Esophagus squamous epithelium (tissue), 5 donors: ENCODE data around the gene NXT1. TPM values are rescaled to one million over a fixed set of nuclear protein-coding genes. Genes with fewer than 3 reads are reported as not detected.

Experiments used
- DNase-seq: peaks from one replicate; lab custom pipeline; 2025; lab: John Stamatoyannopoulos, UW
- H3K27ac ChIP-seq, 4 donors: fragments of 200-600 bp; sonication (generic); one replicate each; pipeline ENCODE4 v1.5.1; 2016 to 2019; ENCODE audit warnings: mild to moderate bottlenecking in 1 of 4
- H3K27me3 ChIP-seq, 4 donors: fragments of 200-600 bp; sonication (generic); 1 replicate in 3 of 4; 2 replicates in 1 of 4; pipeline versions ENCODE4 v1.5.1 to v1.6.0; 2017 to 2021; ENCODE audit warnings: antibody characterized with exemption in 1 of 4
- H3K36me3 ChIP-seq, 3 donors: fragments of 200-600 bp; sonication (generic); one replicate each; pipeline ENCODE4 v1.5.1; 2016 to 2019
- H3K4me1 ChIP-seq, 3 donors: fragments of 200-600 bp; sonication (generic); one replicate each; pipeline ENCODE4 v1.5.1; 2017 to 2019
- H3K4me3 ChIP-seq, 4 donors: fragments of 200-600 bp; sonication (generic); 1 replicate in 3 of 4; 2 replicates in 1 of 4; pipeline ENCODE4 v1.5.1; 2016 to 2019; ENCODE audit warnings: mild to moderate bottlenecking in 2 of 4, moderate library complexity in 1 of 4
- H3K9me3 ChIP-seq, 3 donors: fragments of 200-600 bp; sonication (generic); one replicate each; pipeline ENCODE4 v1.5.1; 2016 to 2019
- POLR2A ChIP-seq, 4 donors: fragments of 450-650 bp; IDR thresholded peaks; one replicate each; pipeline ENCODE4 v1.6.1; 2017; ENCODE audit warnings: antibody characterized with exemption in 4 of 4, mild to moderate bottlenecking in 4 of 4, moderate library complexity in 3 of 4
- WGBS, 2 donors: methylation state at CpG; one replicate each; pipeline ENCODE4 v1.1.5; 2018; 5-methylcytosine and 5-hydroxymethylcytosine counted together
- intact Hi-C: fragments of 100-400 bp; cut with DNase I; formaldehyde crosslinking; loops from one replicate; pipeline ENCODE4 v1.15.0; 2022
- total RNA-seq, 4 donors: library from RNA; depleted of rRNA; stranded (reverse); fragments of >200 nt; gene quantifications; one replicate each; pipeline ENCODE4 v1.1.0, GENCODE V29; 2016
- TF ChIP-seq, protein P1 (sequence below), 6 experiments: fragments of 450-650 bp in 4 of 6; fragments of 200-600 bp in 2 of 6; sonication (generic) in 2 of 6; IDR thresholded peaks; one replicate each; pipeline ENCODE4 v1.5.1; 2016 to 2019; ENCODE audit warnings: antibody characterized with exemption in 6 of 6, mild to moderate bottlenecking in 4 of 6, moderate library complexity in 4 of 6
- donor health status: DM: yes; HTN: yes; CAD: no.

Gene NXT1
- total RNA-seq, 4 donors from 2014 or later = 21.3 to 43.0 (median 38.0) TPM

DNA sequence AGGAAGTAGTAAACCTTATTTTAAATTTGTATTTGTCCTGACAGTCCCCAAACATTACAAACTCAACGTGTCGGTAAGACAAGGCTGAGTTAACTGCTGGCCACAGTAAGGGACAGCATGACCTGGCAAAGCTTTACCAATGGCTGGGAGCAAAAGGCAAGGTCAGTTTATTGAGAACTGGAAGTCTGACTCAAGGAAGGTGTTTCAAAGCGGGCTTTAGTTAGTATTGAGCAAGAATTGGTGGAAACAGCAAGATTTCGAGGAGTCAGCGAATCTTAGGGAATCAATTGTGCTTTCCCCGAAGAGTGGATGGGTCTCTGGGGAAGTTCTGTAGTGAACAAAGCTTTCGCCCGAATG is 10.5 kb downstream of the NXT1 start:
- H3K27ac ChIP-seq = peak overlapping the region; percentile 96 to 100 (median 100)
- peak overlapping the region; percentile 64 to 94 (median 82) for H3K4me3 ChIP-seq
- H3K4me1 ChIP-seq = peaks cover 18 to 68% (median 37%) of the 10 kb centered on the region in 3 donors
- WGBS, 2 donors = 2 to 5% methylated on average over 8 of the region's 8 CpGs
- peaks cover 0 to 22% (median 5%) of the 10 kb centered on the region in 3 donors for H3K36me3 ChIP-seq
- TF ChIP-seq POLR2A (IDR thresholded peaks at IDR 0.05) = no peak
- TF ChIP-seq, protein P1, sequence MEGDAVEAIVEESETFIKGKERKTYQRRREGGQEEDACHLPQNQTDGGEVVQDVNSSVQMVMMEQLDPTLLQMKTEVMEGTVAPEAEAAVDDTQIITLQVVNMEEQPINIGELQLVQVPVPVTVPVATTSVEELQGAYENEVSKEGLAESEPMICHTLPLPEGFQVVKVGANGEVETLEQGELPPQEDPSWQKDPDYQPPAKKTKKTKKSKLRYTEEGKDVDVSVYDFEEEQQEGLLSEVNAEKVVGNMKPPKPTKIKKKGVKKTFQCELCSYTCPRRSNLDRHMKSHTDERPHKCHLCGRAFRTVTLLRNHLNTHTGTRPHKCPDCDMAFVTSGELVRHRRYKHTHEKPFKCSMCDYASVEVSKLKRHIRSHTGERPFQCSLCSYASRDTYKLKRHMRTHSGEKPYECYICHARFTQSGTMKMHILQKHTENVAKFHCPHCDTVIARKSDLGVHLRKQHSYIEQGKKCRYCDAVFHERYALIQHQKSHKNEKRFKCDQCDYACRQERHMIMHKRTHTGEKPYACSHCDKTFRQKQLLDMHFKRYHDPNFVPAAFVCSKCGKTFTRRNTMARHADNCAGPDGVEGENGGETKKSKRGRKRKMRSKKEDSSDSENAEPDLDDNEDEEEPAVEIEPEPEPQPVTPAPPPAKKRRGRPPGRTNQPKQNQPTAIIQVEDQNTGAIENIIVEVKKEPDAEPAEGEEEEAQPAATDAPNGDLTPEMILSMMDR (IDR thresholded peaks at IDR 0.05) = no peak
- no peak for DNase-seq
- no peaks in the 10 kb centered on the region for H3K27me3 ChIP-seq
- intact Hi-C loops = no loop called here
- no peaks in the 10 kb centered on the region for H3K9me3 ChIP-seq

DNA sequence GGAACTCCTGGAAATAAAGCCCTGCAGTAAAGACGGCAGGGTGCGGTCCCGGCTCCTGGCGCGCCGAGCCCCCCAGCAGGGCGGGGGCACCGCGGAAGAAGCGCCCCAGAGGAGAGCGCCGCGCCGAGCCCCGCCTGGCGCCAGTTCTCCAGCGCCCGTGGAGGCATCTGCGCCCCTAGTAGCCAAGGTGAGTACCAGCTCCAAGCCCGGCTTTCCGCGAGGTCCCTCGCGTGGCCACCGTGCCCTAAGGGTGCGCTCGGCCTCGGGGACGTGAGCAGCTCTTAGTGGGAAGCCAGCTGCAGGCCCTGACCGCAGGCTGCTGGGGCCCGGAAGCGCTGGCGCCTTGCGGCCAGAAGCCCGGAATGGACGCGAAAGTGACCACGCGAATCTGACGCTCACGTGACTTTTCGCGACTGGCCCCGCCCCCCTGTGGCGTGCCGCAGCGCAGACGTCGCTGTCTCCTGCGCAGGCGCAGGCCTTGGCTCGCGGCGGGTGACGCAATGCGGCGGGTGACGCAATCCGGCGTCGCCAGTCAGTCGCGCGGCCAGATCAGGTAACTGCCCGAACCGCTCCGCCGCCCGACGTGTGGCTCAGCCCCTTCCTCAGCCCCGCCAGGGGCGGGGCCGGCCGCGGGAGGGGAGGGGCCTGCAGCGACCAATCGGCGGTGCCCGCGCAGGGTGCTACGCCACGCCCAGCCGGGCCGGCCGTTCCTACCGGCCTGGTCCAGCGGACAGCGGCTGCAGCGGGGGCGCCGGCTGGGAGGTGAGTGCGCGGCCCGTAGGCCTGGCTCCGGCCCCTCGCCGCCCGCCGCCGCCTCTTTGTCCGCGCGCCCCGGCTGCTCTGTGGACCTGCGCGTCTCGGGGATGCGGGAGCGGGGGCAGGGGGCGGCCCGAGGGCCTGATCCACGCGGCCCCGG is 11.1 kb downstream of the NXT1 start, which contains the start of gene GZF1:
TSS of gene GZF1 (plus strand) at position 707 of the 916 bp plus-strand sequence. CDS start 2,202 bp downstream, outside the sequence.
- Histone ChIP-seq H3K4me1 (peaks cover 18 to 68% (median 42%) of the 10 kb centered on the region in 3 donors), H3K27ac (peak within 1 kb of the TSS; percentile 96 to 100 (median 100)), H3K36me3 (peaks cover 0 to 18% (median 5%) of the 10 kb centered on the region in 3 donors), H3K4me3 (peak within 1 kb of the TSS; percentile 64 to 94 (median 82)), H3K9me3 (no peaks in the 10 kb centered on the region), H3K27me3 (no peaks in the 10 kb centered on the region)
- 0 to 1% methylated on average over 12 to 29 of the region's 114 CpGs for WGBS, 2 donors
- peak in 3 of 4 donors; percentile 54 to 96 (median 95) for TF ChIP-seq POLR2A (IDR thresholded peaks at IDR 0.05)
- TF ChIP-seq, protein P1 (IDR thresholded peaks at IDR 0.05) = peak in 3 of 6 experiments; percentile 25 to 54 (median 30)
- intact Hi-C loops = no loop called here
- peak; percentile 86 for DNase-seq

DNA sequence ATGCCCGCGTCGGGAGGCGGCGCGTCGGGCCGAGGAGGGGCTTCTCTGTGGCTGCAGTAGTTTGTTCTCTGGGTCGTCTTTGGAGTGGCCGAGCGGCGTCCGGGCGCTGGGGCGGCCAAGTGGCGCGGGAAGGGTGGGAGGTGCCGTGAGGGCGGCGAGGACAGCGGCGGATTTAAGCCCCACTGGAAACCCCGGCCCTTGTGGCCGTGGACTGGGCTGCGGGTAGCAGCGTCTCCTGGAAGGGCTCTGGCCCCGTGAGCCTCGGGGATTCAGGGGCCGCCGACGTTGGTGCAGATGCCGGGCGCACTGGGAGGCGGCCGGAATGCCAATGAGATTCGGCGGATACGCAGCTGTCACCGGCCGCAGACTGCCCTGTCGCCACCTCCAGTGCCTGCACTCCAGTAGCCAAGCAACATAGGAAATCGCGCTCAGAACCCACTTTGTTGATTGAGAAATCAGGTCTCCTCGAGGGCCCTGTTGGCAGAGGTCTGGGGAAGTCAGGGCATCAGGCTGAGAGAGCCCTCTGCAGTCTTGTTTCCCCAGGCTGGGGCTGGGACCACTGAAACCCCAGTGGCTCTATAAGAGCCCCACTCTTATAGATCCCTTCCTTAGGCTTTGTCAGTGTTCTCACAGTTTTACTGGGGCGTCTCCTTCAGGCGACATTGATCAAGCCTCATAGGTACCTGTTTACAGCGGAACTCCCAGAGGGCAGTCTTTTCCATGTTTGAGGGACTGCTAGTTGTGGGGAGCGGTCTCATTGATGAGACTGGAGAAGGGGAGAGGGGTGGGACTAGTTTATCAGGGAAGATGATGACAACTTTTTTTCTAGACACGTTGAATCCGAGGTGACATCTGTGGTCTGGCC is 12.0 kb downstream of the NXT1 start:
- DNase-seq = no peak

DNA sequence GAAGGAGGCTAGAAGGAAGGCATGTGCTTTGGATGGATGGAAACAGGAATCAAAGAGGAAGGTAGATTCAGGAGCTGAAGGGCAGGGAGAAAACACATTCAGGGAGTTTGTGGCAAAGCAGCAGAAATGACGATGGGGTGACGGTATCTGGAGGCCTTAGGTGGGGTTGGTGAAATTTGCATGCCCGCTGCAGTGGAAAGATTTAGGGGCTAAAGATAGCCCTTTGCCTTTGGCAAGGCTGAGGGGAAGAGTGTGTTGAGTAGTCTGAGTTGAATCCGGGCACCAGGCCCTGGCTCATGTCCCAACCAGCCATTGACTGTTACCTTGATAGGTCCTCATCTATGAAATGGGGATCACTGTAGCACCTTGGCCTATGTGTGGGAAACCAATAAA is 12.7 kb downstream of the NXT1 start:
- no peaks in the 10 kb centered on the region for H3K27me3 ChIP-seq
- intact Hi-C loops = no loop called here
- peak overlapping the region in 3 of 4 donors; percentile 64 to 85 (median 78) for H3K4me3 ChIP-seq
- peaks cover 18 to 73% (median 38%) of the 10 kb centered on the region in 3 donors for H3K4me1 ChIP-seq
- H3K9me3 ChIP-seq = no peaks in the 10 kb centered on the region
- H3K27ac ChIP-seq = peak overlapping the region in 3 of 4 donors; percentile 24 to 100 (median 88)
- no peak for TF ChIP-seq POLR2A (IDR thresholded peaks at IDR 0.05)
- TF ChIP-seq, protein P1 (IDR thresholded peaks at IDR 0.05) = no peak
- peaks cover 0 to 18% (median 5%) of the 10 kb centered on the region in 3 donors for H3K36me3 ChIP-seq
- WGBS, 2 donors = 53 to 75% methylated on average over 4 of the region's 4 CpGs
- DNase-seq = no peak

More for the DNA sequence above, 12.0 kb downstream of the NXT1 start:
- 18 to 28% methylated on average over 7 of the region's 50 CpGs for whole genome bisulfite sequencing, 2 donors
- H3K4me1 ChIP-seq = peaks cover 18 to 68% (median 35%) of the 10 kb centered on the region in 3 donors
- no peaks in the 10 kb centered on the region for H3K27me3 ChIP-seq
- H3K4me3 ChIP-seq = peak overlapping the region; percentile 64 to 94 (median 82)
- peak overlapping the region; percentile 88 to 100 (median 100) for H3K27ac ChIP-seq
- intact Hi-C loops = no loop called here
- H3K36me3 ChIP-seq = peaks cover 0 to 18% (median 5%) of the 10 kb centered on the region in 3 donors
- TF ChIP-seq POLR2A (IDR thresholded peaks at IDR 0.05) = no peak
- TF ChIP-seq, protein P1 (IDR thresholded peaks at IDR 0.05) = no peak
- H3K9me3 ChIP-seq = no peaks in the 10 kb centered on the region
